IMR-90 (cell line): ENCODE results near the gene ATXN10. TPM values are rescaled to one million over a fixed set of nuclear protein-coding genes. Genes with fewer than 3 reads are reported as not detected.

Experiments
- ATAC-seq: fragments of 200-7000 bp; cut with Tn5 transposase; 2 replicates; pipeline ENCODE4 v1.9.1; 2020; ENCODE audit warnings: low read depth, mild to moderate bottlenecking, moderate library complexity
- BruUV-seq: library from RNA; stranded (reverse); fragments of 400-500 nt; replicated peaks from 2 replicates; lab custom pipeline; 2021; lab: Mats Ljungman, UMichigan
- CTCF ChIA-PET: fragments of 300-600 bp; formaldehyde crosslinking; extraction: SDS; loops from one replicate; lab custom pipeline; 2021; ENCODE audit warnings: antibody characterized with exemption; lab: Yijun Ruan, JAX
- POLR2A ChIA-PET: fragments of 300-600 bp; sonication (Branson Sonifier 250); formaldehyde crosslinking; loops from one replicate; lab custom pipeline; 2022; ENCODE audit warnings: antibody characterized with exemption; ENCODE audit not compliant: unreplicated experiment; lab: Charles Lee
- DNase-seq: peaks from one replicate; pipeline ENCODE4 v3.0.0; 2013
- H2AFZ ChIP-seq: replicated peaks from 2 replicates; pipeline ENCODE3; 2013; ENCODE audit warnings: low read length, mild to moderate bottlenecking; ENCODE audit not compliant: poor library complexity
- H2AK5ac ChIP-seq: 2 replicates; pipeline ENCODE4 v1.6.1; 2013; ENCODE audit warnings: low read depth, low read length, inconsistent platforms
- H2AK9ac ChIP-seq: replicated peaks from 2 replicates; pipeline ENCODE3; 2013; ENCODE audit warnings: mild to moderate bottlenecking, low read depth, low read length, moderate library complexity; ENCODE audit not compliant: poor library complexity
- H2BK120ac ChIP-seq: 2 replicates; pipeline ENCODE4 v1.6.1; 2013; ENCODE audit warnings: low read depth, low read length, inconsistent platforms
- H2BK15ac ChIP-seq: 3 replicates; pipeline ENCODE4 v1.6.1; 2013; ENCODE audit warnings: low read depth, low read length, inconsistent platforms
- H2BK20ac ChIP-seq: 2 replicates; pipeline ENCODE4 v1.6.1; 2013; ENCODE audit warnings: low read depth, mild to moderate bottlenecking, inconsistent platforms, low read length, moderate library complexity
- H2BK5ac ChIP-seq: 2 replicates; pipeline ENCODE4 v1.6.1; 2013; ENCODE audit warnings: mild to moderate bottlenecking, low read depth, low read length, inconsistent platforms; ENCODE audit not compliant: poor library complexity, severe bottlenecking
- H3K14ac ChIP-seq: replicated peaks from 2 replicates; pipeline ENCODE4 v1.6.1; 2013; ENCODE audit warnings: low read depth, low read length, inconsistent platforms
- H3K18ac ChIP-seq: 2 replicates; pipeline ENCODE4 v1.6.1; 2013; ENCODE audit warnings: low read depth, low read length, control low read depth
- H3K23ac ChIP-seq: 2 replicates; pipeline ENCODE4 v1.6.1; 2013; ENCODE audit warnings: low read depth, low read length, inconsistent platforms
- H3K27ac ChIP-seq: 2 replicates; pipeline ENCODE4 v1.5.1; 2013; ENCODE audit warnings: mild to moderate bottlenecking, control low read depth, low read length; ENCODE audit not compliant: insufficient read depth
- H3K27me3 ChIP-seq: 2 replicates; pipeline ENCODE4 v1.6.1; 2013; ENCODE audit warnings: low read length; ENCODE audit not compliant: control insufficient read depth, insufficient read depth
- H3K36me3 ChIP-seq: 2 replicates; pipeline ENCODE4 v1.6.1; 2013; ENCODE audit warnings: low read length, mixed read lengths; ENCODE audit not compliant: control insufficient read depth, insufficient read depth
- H3K4ac ChIP-seq: 2 replicates; pipeline ENCODE4 v1.6.1; 2013; ENCODE audit warnings: low read depth, low read length, inconsistent platforms
- H3K4me1 ChIP-seq: 2 replicates; pipeline ENCODE4 v1.6.1; 2013; ENCODE audit warnings: low read length, mixed read lengths; ENCODE audit not compliant: control insufficient read depth, insufficient read depth
- H3K4me2 ChIP-seq: 2 replicates; pipeline ENCODE4 v1.6.1; 2013; ENCODE audit warnings: low read depth, mild to moderate bottlenecking, control low read depth, low read length, moderate library complexity
- H3K4me3 ChIP-seq: 2 replicates; pipeline ENCODE4 v1.5.1; 2013; ENCODE audit warnings: low read depth, mild to moderate bottlenecking, control low read depth, low read length, moderate library complexity; ENCODE audit not compliant: insufficient read depth
- H3K56ac ChIP-seq: 2 replicates; pipeline ENCODE4 v1.6.1; 2013; ENCODE audit warnings: low read length, inconsistent platforms; ENCODE audit not compliant: insufficient read depth; ENCODE audit errors: extremely low read depth
- H3K79me1 ChIP-seq, 2 experiments: 2 replicates each; pipeline ENCODE4 v1.6.1; 2013; ENCODE audit warnings: low read length in 2 of 2, inconsistent platforms in 1 of 2, low read depth in 1 of 2
- H3K9ac ChIP-seq: 2 replicates; pipeline ENCODE4 v1.6.1; 2013; ENCODE audit warnings: low read depth, low read length, control low read depth
- H3K9me1 ChIP-seq: 2 replicates; pipeline ENCODE4 v1.6.1; 2013; ENCODE audit warnings: low read length, inconsistent platforms; ENCODE audit not compliant: insufficient read depth
- H3K9me3 ChIP-seq: 2 replicates; pipeline ENCODE4 v1.6.1; 2013; ENCODE audit warnings: low read length; ENCODE audit not compliant: control insufficient read depth, insufficient read depth
- H4K20me1 ChIP-seq: 2 replicates; pipeline ENCODE4 v1.6.1; 2013; ENCODE audit warnings: low read length, inconsistent platforms; ENCODE audit not compliant: insufficient read depth
- H4K5ac ChIP-seq: 2 replicates; pipeline ENCODE4 v1.6.1; 2013; ENCODE audit warnings: mild to moderate bottlenecking, low read depth, low read length, control low read depth
- H4K8ac ChIP-seq, 2 experiments: 2 replicates each; pipeline ENCODE4 v1.6.1; 2013; ENCODE audit warnings: low read depth in 2 of 2, low read length in 2 of 2, control low read depth in 1 of 2, inconsistent platforms in 1 of 2
- H4K91ac ChIP-seq: 2 replicates; pipeline ENCODE4 v1.6.1; 2013; ENCODE audit warnings: low read depth, low read length, inconsistent platforms; ENCODE audit not compliant: insufficient read depth
- BHLHE40 ChIP-seq: fragments of 150-350 bp; IDR thresholded peaks from 2 replicates; pipeline ENCODE4 v1.6.1; 2016; ENCODE audit warnings: mild to moderate bottlenecking, low read depth, low read length
- CEBPB ChIP-seq: IDR thresholded peaks from 2 replicates; pipeline ENCODE4 v1.6.1; 2012; ENCODE audit warnings: low read depth, low read length, improper control_type of control experiment
- ELK1 ChIP-seq: fragments of 150-350 bp; IDR thresholded peaks from 2 replicates; pipeline ENCODE4 v1.6.1; 2016; ENCODE audit warnings: low read depth, mild to moderate bottlenecking, low read length, moderate library complexity, borderline replicate concordance
- FOS ChIP-seq: fragments of 150-350 bp; IDR thresholded peaks from 2 replicates; pipeline ENCODE4 v1.6.1; 2016; ENCODE audit warnings: low read depth, low read length
- MXI1 ChIP-seq: IDR thresholded peaks from 2 replicates; pipeline ENCODE4 v1.6.1; 2012; ENCODE audit warnings: low read depth, mild to moderate bottlenecking, low read length, moderate library complexity, borderline replicate concordance
- NFE2L2 ChIP-seq: fragments of 150-350 bp; IDR thresholded peaks from 2 replicates; pipeline ENCODE4 v1.6.1; 2016; ENCODE audit warnings: low read depth, mild to moderate bottlenecking, low read length
- POLR2A ChIP-seq: IDR thresholded peaks from 2 replicates; pipeline ENCODE4 v1.6.1; 2012; ENCODE audit warnings: mild to moderate bottlenecking, low read depth, low read length
- RAD21 ChIP-seq: IDR thresholded peaks from 2 replicates; pipeline ENCODE4 v1.6.1; 2012; ENCODE audit warnings: low read length, improper control_type of control experiment
- SMC3 ChIP-seq: fragments of 150-350 bp; IDR thresholded peaks from 2 replicates; pipeline ENCODE4 v1.6.1; 2016; ENCODE audit warnings: low read depth, mild to moderate bottlenecking, antibody characterized with exemption, low read length, moderate library complexity
- USF2 ChIP-seq: fragments of 150-350 bp; IDR thresholded peaks from 2 replicates; pipeline ENCODE4 v1.6.1; 2017; ENCODE audit warnings: mild to moderate bottlenecking, antibody characterized with exemption, low read length, low read depth
- WGBS, 2 experiments: methylation state at CpG; one replicate each; pipeline versions ENCODE4 v1.1.5 to v1.1.7; 2013; ENCODE audit warnings: missing lambda C conversion rate in 2 of 2; ENCODE audit not compliant: insufficient read length in 1 of 2; ENCODE audit errors: extremely low coverage in 2 of 2; 5-methylcytosine and 5-hydroxymethylcytosine counted together
- dilution Hi-C: fragments of 300-500 bp; cut with HindIII; formaldehyde crosslinking; loops from one replicate; pipeline ENCODE4 v1.14.3; 2018; ENCODE audit warnings: low sequenced_read_pairs; ENCODE audit not compliant: unreplicated experiment
- in situ Hi-C: fragments of 300-500 bp; cut with MboI; formaldehyde crosslinking; loops from 3 replicates; pipeline ENCODE4 v1.14.3; 2019; ENCODE audit warnings: low sequenced_read_pairs, inconsistent platforms, mixed read lengths
- intact Hi-C: fragments of 100-400 bp; cut with micrococcal nuclease; formaldehyde crosslinking; loops from 2 replicates; pipeline ENCODE4 v1.10.0; 2022
- polyA plus RNA-seq, 3 experiments: library from polyadenylated mRNA; depleted of rRNA; stranded (reverse); fragments of >200 nt; gene quantifications; 2 replicates each; pipeline ENCODE4 v1.2.3, GENCODE V29; 2012; ENCODE audit warnings: low replicate concordance in 1 of 3
- total RNA-seq: library from RNA; depleted of rRNA; stranded (reverse); fragments of >200 nt; gene quantifications from 2 replicates; pipeline ENCODE4 v1.2.3, GENCODE V29; 2012

The ATXN10 gene
- total and polyA plus RNA-seq, 2 of the 4 experiments (the other 2 are of a cell fraction) = 116 to 231 TPM

DNA sequence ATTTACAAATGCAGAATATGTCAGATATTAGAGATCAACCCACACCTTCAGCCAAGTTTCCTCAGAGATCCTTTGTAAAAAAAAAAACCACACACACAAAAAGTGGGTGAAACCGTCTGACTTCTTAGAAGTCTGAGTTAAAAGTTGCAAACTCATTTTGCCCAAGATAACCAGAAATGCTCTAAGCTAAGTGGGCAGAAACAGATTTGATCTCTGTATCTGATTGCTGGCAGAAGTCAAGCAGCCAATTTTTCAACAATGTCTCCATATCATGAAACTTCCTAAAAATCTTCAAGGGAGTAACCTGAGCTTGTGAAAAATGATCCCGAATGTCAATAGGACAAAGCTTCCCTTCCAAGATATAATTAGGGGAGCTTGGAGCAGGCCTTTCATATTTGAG is 28.6 kb upstream of the ATXN10 start:
- in situ Hi-C loops (loop anchor here (5.0 to 10.0 kb wide), 2 partner anchors 222 to 339 kb away; no protein-coding TSS in a partner anchor), intact Hi-C loops (loop anchor here (2.0 kb wide), 1 partner anchor 222 kb away; no protein-coding TSS in a partner anchor), dilution Hi-C loops (no loop called here)
- Histone ChIP-seq H3K9me3 (no peaks in the 10 kb centered on the region), H3K4me3 (no peak overlapping the region), H4K5ac (no peak overlapping the region), H3K9me1 (0 out of 2 replicates have a peak, but pooled peaks cover 7% of the 10 kb centered on the region), H3K79me1 (no peaks in the 10 kb centered on the region), H3K4me1 (peaks cover 2% of the 10 kb centered on the region; the same call in 1 of the 2 replicates), H3K56ac (no peak overlapping the region), H4K8ac (no peak overlapping the region), H3K27ac (no peak overlapping the region), H3K23ac (no peak overlapping the region), H2AK5ac (no peak overlapping the region), H3K4me2 (no peak overlapping the region), H3K9ac (no peak overlapping the region), H2BK120ac (no peak overlapping the region), H2BK5ac (no peak overlapping the region), H3K27me3 (peaks cover 27% of the 10 kb centered on the region), H2AFZ (no peak overlapping the region), H4K91ac (no peak overlapping the region), H3K4ac (no peak overlapping the region), H2BK15ac (no peak overlapping the region), H3K18ac (no peak overlapping the region), H3K36me3 (no peaks in the 10 kb centered on the region), H3K14ac (no peak overlapping the region), H2BK20ac (no peak overlapping the region), H2AK9ac (no peak overlapping the region), H4K20me1 (no peaks in the 10 kb centered on the region)
- no CpG with 5 or more reads among the region's 2 CpGs for WGBS, 2 experiments
- ATAC-seq (no peak), DNase-seq (no peak)
- TF ChIP-seq MXI1 = no peak
- no peak for TF ChIP-seq BHLHE40
- TF ChIP-seq NFE2L2 = no peak
- no peak for TF ChIP-seq CEBPB
- TF ChIP-seq FOS = no peak
- TF ChIP-seq RAD21 = no peak
- no peak for TF ChIP-seq POLR2A
- no peak for TF ChIP-seq USF2
- no peak for TF ChIP-seq SMC3
- no peak for TF ChIP-seq ELK1
- no TSS peak for BruUV-seq
- ChIA-PET CTCF (no interaction called here), POLR2A (interaction anchor here (0.7 kb wide), 1 partner anchor 200 kb away, joined by 5 read pairs; no protein-coding TSS in a partner anchor)
